HG03103 (cell line): ENCODE data around the gene BCL11A.
A peak's percentile ranks its signal among the peaks of the same experiment; 100 is the strongest.

Experiments used
- ATAC-seq: cut with Tn5 transposase; IDR thresholded peaks from one replicate; pipeline ENCODE4 v1.9.1; 2021; ENCODE audit warnings: low read depth; ENCODE audit not compliant: unreplicated experiment

BCL11A gene

DNA sequence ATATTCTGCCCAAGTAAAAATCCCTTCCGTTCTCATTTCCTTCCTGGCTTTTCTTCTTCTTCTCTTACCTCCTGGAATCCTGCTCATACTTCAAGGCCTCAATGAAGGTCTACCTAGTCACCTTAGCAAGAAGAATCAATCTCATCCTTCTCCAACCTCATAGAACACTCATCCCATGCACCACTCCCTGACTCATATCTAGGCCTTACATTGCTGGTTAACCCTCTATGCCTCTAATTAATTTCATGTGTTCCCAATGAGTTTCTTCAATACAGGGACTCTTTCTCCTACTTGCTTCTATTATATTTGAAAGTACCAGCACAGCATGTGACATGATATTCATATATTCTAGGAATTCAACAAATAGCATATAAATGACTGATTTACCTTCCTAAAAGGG, 63.0 kb downstream of the BCL11A start:
- ATAC-seq, result no peak

DNA sequence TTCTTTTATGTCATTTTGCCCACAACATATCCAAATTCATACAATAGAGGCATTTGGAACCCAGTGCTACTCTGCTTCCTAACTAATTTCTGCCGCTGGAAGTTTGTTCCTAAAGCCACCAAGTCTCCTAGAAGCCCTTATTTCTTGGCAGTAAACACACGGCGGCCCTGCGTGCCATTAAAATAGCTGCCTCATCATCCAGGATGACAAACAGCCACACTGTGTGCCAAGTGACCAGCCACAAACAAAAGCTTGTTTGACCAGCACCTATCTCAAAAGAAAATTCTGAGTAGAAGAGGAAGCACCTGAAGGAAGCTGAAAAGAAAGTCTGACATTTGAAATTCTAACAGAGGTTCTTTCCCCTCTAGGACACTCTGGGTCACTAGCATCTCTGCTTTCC, 64.2 kb downstream of the BCL11A start:
- ATAC-seq, result no peak

- ATAC-seq, result peak; percentile 45
Measured at GRCh38 chr2:60488291-60488690, 65.2 kb downstream of the BCL11A start.

GRCh38 chr2:60487174-60487573, 66.3 kb downstream of the BCL11A start:
- ATAC-seq, result no peak

DNA sequence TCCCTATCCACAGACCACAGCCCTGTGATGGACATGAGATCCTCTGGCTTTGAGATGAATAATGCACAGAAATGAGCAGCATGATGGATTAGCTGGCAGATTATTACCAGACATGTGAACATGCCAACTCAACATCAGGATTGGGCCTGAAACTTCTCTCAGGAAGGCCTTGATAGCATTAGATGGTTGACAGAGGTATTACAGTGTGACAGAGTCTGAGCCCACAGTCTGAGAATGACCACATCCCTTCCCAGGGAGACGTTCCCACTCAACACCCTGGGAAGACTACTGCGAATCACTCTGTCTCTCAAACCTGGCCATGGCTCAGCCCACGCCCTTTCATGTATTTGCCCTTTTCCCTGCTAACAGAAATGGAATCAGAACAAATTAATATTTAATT, 66.9 kb downstream of the BCL11A start:
- no peak for ATAC-seq

DNA sequence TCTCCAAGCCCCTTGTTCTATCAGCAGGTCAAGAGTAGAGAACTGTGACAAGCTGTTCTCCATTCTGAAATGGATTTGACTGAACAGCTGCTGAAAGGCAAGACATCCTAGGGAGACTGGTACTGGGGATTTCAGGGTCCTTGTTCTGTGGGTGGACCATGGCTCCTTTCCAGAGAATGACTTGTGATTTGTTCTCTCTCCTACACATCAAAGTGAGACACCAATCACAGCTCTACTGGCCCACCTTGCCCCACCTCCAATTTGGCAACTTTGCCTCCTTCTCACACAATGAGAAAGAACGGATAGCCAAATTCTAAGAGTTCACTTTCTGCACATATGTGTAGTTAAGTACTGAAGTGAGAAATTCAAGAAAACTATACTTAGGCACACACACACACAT, 67.4 kb downstream of the BCL11A start:
- ATAC-seq, result no peak

DNA sequence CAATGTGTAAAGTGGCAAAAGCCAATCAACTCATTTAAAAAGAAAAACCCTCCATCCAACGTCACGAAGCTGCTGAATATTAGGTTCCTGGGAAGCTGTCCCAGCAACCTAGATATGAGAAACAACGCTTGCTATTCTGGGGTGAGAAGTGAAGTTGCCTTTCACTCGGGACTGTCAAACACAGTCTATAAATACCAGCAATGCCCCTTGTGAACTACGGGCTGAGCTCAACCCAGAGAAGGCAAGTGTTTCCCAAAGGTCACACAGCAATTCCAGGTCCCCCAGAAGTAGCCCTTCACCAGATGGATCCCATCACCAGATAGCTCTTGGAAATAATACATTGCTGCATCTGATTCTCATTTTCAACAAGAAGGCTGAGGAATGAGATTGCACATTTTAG, 67.9 kb downstream of the BCL11A start:
- no peak for ATAC-seq

- no peak for ATAC-seq
Measured at GRCh38 chr2:60485055-60485454, 68.4 kb downstream of the BCL11A start.

DNA sequence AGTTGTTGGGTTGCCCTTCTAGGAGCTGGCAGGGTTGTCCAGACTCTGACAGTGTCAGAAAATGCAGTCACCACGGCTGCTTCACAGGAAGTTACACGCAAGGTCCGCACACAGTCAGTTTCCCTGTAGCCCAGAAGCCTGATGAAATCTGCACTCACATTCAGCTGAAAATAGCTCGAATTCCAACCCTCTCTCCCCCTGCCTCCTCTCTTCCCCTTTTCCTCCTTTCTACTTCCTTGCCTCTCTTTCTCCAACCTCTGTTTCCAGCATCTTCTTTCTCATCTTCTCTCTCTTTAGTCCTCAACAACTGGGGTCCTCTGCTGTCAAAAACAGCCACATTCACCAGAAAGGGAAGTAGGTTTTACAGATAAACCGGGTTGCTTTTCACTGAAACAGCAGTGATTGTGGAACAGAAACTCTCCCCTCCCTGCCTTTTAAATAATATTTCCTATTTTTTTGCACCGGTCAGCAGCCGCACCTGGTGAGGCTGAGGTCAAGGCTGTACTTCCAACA, 69.3 kb downstream of the BCL11A start:
- no peak for ATAC-seq

DNA sequence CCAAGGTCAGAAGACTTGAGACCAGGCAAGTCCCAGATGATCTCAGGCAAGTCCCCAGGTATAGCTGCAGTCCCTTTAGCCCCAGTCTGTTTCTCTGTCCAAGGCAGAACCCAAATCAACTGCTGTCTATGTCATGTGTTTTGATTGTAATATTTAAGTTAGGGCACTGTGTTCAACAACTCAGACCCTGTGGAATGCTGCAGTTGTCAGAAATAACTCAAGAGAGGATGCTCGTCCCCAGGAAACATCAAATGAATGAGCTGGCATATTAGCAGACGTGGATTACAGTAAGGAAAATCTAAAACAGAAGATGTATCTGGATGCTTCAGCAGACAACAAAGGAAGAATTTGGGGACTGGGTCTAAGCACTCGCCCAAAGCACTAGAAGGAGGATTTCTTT, 70.1 kb downstream of the BCL11A start:
- no peak for ATAC-seq

GRCh38 chr2:60482222-60482621, 71.2 kb downstream of the BCL11A start:
- ATAC-seq, result no peak

GRCh38 chr2:60481257-60481656, 72.2 kb downstream of the BCL11A start:
- ATAC-seq, result no peak

DNA sequence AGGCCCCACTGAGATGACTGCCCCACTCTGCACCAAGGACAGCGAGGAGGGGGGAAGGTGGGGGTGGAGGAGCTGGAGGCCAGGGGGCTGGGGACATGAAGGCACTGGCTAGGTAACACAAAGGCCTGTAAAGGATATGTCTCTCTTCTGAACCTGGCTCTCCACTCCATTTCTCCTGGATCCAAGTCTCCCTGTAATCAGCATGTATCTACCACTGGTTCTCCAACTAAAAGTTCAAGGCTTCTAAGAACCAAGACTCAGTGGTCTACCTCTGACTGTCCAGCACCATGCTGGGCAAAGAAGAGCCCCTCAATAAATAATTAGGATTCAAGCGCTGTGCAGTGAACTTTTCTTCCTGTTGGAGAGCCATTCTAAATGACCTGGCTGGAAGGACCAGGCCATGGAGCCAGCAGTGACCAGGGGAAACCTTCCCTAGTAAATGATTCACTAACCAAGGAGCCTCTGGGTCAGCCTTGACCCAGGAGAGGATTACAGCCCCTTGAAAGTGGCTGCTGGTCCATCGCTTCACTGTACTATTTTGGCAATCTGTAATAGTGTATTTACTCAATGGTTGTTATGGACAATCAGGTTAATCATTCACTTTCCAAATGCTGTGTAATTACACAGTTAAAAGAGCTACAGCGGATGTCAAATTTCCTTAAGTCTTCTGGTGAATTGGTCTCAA, 73.2 kb downstream of the BCL11A start:
- no peak for ATAC-seq

DNA sequence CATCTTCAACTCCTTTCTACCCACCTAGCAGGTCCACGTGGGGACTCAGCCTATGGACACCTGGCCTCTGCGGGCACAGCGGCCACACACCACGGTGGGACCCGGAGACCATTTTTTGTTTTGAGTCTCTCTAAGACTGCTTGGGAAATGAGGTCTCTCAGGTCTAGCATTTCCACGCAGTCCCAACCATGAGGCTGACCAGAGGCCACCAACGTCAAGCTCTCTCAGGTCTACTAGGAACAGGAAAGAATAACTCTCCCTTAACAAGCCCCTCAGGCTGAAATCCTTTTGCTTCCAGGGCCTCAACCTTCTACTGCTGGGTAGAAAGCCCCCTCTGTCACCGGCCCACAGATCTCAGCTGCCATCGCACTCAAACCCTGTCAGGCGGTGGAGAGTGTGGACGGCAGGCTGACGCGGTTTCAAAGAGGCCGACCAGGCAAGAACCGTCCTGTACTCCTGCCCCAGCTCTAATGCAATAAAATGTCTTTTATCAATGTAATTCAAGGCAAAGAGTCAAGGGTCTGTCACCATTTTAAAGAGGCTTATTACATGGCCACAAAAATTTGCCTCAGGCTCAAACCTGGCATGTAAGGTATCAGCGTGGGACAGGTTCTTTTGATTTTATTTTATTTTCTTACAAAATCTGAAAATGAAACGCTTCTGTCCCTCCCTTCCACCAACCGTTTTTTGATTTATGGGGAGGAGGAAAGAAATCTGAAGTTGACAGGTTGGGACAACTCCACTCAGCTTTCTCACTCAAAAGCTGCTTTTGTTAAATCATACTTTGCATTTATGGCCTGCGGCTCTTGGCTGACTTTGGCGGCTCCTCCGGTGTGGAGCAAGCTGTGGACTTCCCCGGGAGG, 74.0 kb downstream of the BCL11A start:
- no peak for ATAC-seq

GRCh38 chr2:60478660-60479059, 74.8 kb downstream of the BCL11A start:
- ATAC-seq, result no peak

DNA sequence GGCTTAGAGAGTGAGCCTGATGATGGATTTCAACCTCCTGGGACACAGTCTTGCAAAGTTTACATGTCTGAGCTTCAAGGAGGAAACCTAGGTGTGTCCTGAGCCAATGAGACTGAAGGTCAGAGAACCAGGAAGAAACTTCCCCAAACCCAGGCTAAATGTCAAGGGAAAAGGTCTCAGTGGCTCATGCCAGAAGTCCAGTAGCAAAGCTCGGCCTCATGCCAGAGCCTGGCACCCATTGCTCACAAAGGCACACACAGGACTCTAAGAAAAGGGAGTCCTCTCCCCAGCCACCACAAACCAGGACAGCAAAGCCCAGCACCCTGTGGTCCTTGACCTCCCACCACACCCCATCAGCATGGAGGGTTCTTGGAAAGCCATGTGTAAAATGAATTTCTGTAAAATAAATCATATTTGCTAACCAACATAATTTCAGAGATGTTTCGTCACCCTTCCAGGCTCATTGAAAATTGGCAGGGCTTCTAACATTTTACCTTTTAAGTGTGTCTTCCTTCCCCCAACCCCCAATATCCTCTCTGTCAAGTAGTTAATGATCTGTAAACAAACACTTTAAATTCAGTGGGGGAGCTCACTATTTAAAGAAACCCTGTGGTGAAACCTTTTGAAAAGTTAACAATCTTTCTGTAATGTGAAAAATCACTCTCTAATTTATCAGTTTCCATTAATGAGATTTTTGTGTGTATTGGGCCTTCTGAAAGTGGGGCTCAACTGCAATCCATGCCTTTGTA, 77.1 kb downstream of the BCL11A start:
- no peak for ATAC-seq

GRCh38 chr2:60475123-60475830, 78.2 kb downstream of the BCL11A start:
- no peak for ATAC-seq

DNA sequence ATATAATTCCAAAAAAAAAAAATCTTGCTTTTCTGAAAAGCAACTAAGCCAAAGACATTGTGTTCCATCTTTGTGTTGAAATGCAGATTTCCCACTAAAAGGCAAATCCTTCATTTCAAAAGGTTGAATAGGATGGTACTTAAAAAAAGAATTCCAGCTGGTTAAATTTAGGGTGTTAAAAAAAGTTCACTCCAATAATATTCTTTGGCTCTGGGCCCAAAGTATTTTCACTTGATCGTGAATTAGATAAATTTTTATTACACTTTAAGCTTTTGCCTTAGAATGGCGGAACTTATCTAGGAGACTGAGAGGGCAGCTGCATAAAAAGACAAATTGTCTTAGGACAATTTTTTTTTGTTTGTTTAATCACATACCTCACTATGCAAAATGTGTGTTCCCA, 79.2 kb downstream of the BCL11A start:
- no peak for ATAC-seq

GRCh38 chr2:60473546-60473945, 79.9 kb downstream of the BCL11A start:
- no peak for ATAC-seq

GRCh38 chr2:60472663-60473289, 80.7 kb downstream of the BCL11A start:
- ATAC-seq, result no peak
